Fibroblast of mammary gland (primary cell): ENCODE measurements around the gene DNAJC8.

Experiments used
- DNase-seq: peaks from one replicate; pipeline ENCODE4 v3.0.0-alpha.2; 2010; ENCODE audit warnings: low read depth
- H3K4me3 ChIP-seq: 2 replicates; pipeline ENCODE4 v1.5.1; 2011; ENCODE audit warnings: low read depth, mild to moderate bottlenecking, low read length, moderate library complexity; ENCODE audit not compliant: control insufficient read depth
- CTCF ChIP-seq: conservative IDR thresholded peaks from 2 replicates; pipeline ENCODE4 v1.5.1; 2011; ENCODE audit warnings: low read depth, low read length, inconsistent platforms; ENCODE audit not compliant: control insufficient read depth, insufficient read depth

DNAJC8 gene

GRCh38 chr1:28273216-28273860, 40.5 kb upstream of the DNAJC8 start:
- no peak overlapping the region for H3K4me3 ChIP-seq
- no peak for DNase-seq
- no peak for TF ChIP-seq CTCF

- no peak for DNase-seq
- H3K4me3 ChIP-seq, result no peak overlapping the region
- TF ChIP-seq CTCF, result no peak
These were observed 39.5 kb upstream of the DNAJC8 start for GRCh38 chr1:28272215-28272852.

GRCh38 chr1:28269529-28269928, 36.7 kb upstream of the DNAJC8 start:
- H3K4me3 ChIP-seq, result no peak overlapping the region
- DNase-seq, result no peak
- no peak for TF ChIP-seq CTCF

- DNase-seq, result no peak
- TF ChIP-seq CTCF, result no peak
- no peak overlapping the region for H3K4me3 ChIP-seq
These were observed 34.8 kb upstream of the DNAJC8 start for GRCh38 chr1:28267633-28268032.

- TF ChIP-seq CTCF, result no peak
- no peak for DNase-seq
- H3K4me3 ChIP-seq, result no peak overlapping the region
These were observed 34.1 kb upstream of the DNAJC8 start for GRCh38 chr1:28266920-28267322.

GRCh38 chr1:28265577-28265976, 32.7 kb upstream of the DNAJC8 start:
- DNase-seq, result no peak
- no peak for TF ChIP-seq CTCF
- H3K4me3 ChIP-seq, result no peak overlapping the region
